ENCODE data around the gene OSMR. TPM values are rescaled to one million over a fixed set of nuclear protein-coding genes. Genes with fewer than 3 reads are reported as not detected.

The OSMR gene
- total RNA-seq, 2 donors from 2014 or later = 24.9 to 60.6 TPM

DNA sequence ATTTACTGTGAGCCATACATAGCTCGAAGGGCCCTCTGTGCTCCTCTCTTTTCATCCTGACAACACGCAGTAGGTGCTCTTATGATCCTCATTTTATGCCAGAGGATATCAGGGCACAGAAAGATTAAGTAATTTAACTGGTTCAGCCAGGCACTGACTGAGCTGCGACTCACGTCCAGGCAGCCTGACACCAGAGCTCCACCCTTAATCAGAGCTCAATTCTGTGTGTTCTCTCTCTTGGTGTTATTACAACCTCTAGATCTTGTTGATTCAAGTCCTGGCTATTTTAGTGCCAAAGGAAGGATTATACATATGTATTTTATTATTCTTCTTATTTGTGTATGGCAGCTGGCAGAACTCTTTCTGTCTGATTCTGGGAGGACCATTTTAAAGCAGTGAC lies 59.7 kb downstream of the OSMR start:
- intact Hi-C loops (cut with DNase I) = no loop called here
- DNase-seq (no peak), ATAC-seq (no peak)

- DNase-seq = no peak
- ATAC-seq = no peak
- intact Hi-C loops (cut with DNase I) = no loop called here
These were observed 60.7 kb downstream of the OSMR start for GRCh38 chr5:38906503-38906902.

DNA sequence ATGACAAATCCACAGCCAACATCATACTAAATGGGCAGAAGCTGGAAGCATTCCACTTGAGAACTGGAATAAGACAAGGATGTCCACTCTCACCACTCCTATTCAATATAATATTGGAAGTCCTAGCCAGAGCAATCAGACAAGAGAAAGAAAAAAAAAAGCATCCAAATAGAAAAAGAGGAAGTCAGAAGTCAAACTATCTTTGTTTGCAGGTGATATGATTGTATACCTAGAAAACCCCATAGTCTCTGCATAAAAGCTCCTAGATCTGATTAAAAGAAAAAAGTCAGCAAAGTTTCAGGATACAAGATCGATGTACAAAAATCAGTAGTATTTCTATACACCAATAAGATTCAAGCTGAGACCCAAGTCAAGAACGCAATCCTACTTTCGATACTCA lies 66.1 kb downstream of the OSMR start:
- ATAC-seq = no peak
- no peak for DNase-seq
- intact Hi-C loops (cut with DNase I) = no loop called here

GRCh38 chr5:38913714-38914113 lies 67.9 kb downstream of the OSMR start:
- ATAC-seq (no peak), DNase-seq (no peak)
- intact Hi-C loops (cut with DNase I) = no loop called here

DNA sequence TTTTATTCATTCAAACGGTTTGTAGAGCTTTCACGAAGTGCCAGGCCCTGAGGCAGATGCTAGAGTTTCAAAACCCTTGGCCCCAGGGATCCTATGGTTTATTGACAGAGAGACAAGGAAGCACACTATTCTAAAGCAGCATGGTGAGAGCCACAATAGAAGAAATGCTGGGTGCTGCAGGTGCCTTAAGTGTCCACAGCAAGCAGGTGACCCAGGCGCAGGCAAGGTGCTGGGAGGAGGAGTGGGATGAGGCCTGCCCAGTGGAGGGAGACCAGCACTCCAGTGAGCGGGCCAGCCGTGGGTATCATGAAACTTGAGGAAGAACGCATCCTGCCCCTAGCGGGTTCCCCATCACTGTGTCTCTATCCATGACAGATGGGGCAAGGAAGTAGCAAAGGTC lies 71.0 kb downstream of the OSMR start:
- DNase-seq (no peak), ATAC-seq (no peak)
- intact Hi-C loops (cut with DNase I) = no loop called here

- ATAC-seq = no peak
- DNase-seq = no peak
- intact Hi-C loops (cut with DNase I) = loop anchor here in 1 of 2 donors (5.0 kb wide), 1 partner anchor 89 kb away; no protein-coding TSS in a partner anchor
These were observed 75.4 kb downstream of the OSMR start for GRCh38 chr5:38921174-38921573.

DNA sequence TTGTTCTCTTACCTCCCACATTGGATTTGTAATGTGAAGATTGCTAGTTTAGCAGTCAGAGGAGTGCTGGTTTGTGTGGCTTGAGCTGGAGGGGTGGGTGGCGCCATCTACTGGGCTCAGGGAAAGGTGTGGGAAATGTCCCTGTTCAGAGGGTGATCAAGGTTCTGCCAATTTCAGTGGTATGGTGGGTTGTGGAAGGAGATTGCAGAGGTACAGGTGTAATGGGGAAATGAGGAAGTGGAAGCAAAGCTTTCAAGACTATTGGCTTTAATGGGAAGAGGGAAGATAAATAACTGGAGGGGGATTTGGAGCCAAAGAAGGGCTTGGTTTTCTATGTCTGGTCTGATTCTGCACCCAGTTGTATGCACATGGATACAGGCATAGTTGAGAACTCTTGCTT lies 76.4 kb downstream of the OSMR start:
- peak; percentile 57 to 78 for ATAC-seq

DNA sequence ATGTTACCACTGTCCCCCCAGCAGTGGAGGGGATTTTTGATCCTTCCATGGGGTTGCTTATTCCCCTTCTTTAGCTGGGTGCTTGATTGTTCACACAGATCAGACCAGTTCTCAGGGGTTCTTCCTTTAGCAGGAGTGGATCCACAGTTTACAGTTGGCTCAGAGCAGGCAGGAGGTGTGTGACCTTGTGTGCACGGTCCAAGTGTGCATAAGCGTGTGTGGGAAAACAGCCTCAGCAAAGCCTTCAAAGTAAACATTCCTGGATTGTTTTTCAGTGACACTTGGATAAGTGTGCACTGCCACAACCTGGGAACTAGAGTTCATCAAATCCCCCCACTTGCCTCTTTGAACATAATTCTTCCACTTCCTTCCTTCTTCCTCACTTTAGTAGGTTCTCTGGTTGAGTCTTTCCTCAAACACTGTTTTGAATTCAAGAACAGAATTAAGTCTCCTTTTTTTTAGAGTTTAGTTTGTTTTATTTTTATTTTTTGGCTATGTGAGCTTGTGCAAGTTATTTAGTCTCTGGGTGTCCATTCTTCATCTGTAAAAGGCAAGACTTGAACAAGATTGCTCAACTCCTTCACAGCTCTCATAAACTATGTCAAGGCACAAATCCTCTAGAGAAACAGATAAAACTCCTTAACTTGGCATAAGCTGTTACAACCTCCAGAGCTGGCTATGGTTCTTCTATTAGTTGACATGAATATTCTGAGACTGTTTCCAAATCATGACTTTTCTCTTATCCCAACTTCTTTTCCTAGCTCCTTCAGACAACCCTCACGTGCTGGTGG lies 78.0 kb downstream of the OSMR start:
- DNase-seq (no peak), ATAC-seq (peak; percentile 15 to 79)
- intact Hi-C loops (cut with DNase I) = loop anchor here in 1 of 2 donors (5.0 kb wide), 1 partner anchor 92 kb away; no protein-coding TSS in a partner anchor

More for the DNA sequence above, 76.4 kb downstream of the OSMR start:
- intact Hi-C loops (cut with DNase I) = loop anchor here in 1 of 2 donors (5.0 kb wide), 1 partner anchor 90 kb away; no protein-coding TSS in a partner anchor
- DNase-seq = peak; percentile 55

GRCh38 chr5:38925154-38925925 lies 79.5 kb downstream of the OSMR start:
- DNase-seq (no peak), ATAC-seq (peak in 1 of 2 donors; percentile 38)
- intact Hi-C loops (cut with DNase I) = no loop called here

DNA sequence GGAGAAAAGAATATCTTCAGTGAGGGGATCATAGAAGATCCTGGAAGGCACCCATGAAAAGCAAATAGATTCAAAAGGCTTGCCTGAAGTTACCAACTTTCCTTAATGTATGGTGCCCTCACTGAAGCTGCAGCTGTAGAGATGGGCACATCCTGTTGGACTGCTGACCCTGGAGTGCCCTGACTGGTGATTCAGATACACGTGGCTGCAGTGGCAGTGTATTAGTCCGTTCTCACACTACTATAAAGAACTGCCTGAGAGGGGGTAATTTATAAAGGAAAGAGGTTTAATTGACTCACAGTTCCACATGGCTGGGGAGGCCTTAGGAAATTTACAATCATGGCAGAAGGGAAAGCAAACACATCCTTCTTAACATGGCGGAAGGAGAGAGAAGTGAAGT lies 80.3 kb downstream of the OSMR start:
- ATAC-seq = no peak
- intact Hi-C loops (cut with DNase I) = no loop called here
- no peak for DNase-seq

DNA sequence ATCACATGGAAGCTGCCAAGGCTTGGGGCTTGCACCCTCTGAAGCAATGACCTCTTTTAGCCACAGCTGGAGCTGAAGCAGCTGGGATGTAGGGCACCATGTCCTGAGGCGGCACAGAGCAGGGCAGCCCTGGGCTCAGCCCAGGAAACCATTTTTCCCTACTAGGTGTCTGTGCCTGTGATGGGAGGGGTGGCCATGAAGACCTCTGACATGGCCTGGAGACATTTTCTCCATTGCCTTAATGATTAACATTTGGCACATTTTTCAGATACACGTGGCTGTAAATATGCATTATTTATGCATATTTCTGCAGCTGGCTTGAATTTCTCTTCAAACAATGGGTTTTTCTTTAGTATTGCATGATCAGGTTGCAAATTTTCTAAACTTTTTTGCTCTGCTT lies 81.7 kb downstream of the OSMR start:
- intact Hi-C loops (cut with DNase I) = no loop called here
- no peak for DNase-seq
- no peak for ATAC-seq

GRCh38 chr5:38929838-38930237 lies 84.0 kb downstream of the OSMR start:
- intact Hi-C loops (cut with DNase I) = no loop called here

GRCh38 chr5:38931731-38932130 lies 85.9 kb downstream of the OSMR start:
- no peak for ATAC-seq

More at GRCh38 chr5:38929838-38930237, 84.0 kb downstream of the OSMR start:
- no peak for ATAC-seq
- DNase-seq = no peak

GRCh38 chr5:38932854-38933408 lies 87.1 kb downstream of the OSMR start:
- ATAC-seq (no peak), DNase-seq (no peak)
- intact Hi-C loops (cut with DNase I) = no loop called here

More at GRCh38 chr5:38931731-38932130, 85.9 kb downstream of the OSMR start:
- intact Hi-C loops (cut with DNase I) = no loop called here
- no peak for DNase-seq

DNA sequence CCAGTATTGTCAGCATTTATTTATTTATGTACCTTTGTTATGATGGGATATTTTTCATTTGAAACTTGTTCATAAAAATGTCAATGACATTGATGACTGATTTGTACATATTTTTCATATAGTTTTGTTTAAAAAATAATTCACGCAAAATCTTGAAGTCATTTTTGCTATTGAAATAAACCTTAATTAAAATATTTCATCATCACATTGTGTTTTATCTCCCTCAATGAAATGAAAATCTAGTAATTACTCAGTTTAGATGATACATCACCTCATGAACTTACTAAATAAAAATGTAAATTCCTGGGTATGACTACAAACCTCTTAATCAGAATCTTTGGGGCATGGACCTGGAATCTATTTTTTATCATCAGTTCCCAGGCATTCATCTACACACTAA lies 89.6 kb downstream of the OSMR start:
- ATAC-seq = no peak
- intact Hi-C loops (cut with DNase I) = no loop called here

DNA sequence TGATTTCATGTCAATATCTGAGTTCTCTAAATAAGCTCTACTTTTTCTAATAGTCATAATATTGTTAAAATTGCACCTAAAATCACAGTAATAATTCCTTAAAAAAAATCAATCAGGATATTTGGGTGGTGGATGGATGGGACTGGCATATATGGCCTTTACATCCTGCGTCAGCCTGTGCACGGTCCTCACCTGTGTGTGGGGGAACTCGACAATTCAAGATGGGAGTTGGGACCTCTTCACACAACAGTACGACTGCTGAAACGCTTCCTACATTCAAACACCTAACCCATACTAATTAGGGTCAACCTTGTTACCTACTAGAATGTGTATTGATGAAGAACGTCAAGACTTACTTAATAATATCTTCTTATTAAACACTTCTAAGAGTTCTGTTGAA lies 90.5 kb downstream of the OSMR start:
- DNase-seq = no peak
- ATAC-seq = no peak
- intact Hi-C loops (cut with DNase I) = no loop called here

More for the DNA sequence above, 89.6 kb downstream of the OSMR start:
- DNase-seq = no peak

GRCh38 chr5:38938424-38938823 lies 92.6 kb downstream of the OSMR start:
- intact Hi-C loops (cut with DNase I) = no loop called here
- ATAC-seq (no peak), DNase-seq (no peak)

DNA sequence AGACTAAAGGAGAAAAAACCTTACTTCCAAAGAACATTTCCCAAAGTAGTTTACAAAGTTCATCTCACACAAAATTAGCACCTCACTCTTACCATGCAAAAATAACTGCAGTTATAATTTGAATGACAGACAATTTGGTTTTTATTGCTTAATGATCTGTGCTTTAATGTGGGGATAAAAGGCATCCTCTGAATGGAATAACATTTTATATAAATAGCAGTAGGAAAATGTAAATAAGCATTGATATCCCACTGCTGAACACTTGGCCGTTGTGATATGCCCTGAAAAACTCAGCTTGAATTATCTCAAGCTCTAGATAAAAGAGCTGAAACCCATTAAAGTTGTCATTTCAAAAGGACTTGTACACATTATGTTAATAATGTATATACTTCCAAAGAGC lies 93.2 kb downstream of the OSMR start:
- no peak for ATAC-seq
- DNase-seq = no peak
- intact Hi-C loops (cut with DNase I) = no loop called here

DNA sequence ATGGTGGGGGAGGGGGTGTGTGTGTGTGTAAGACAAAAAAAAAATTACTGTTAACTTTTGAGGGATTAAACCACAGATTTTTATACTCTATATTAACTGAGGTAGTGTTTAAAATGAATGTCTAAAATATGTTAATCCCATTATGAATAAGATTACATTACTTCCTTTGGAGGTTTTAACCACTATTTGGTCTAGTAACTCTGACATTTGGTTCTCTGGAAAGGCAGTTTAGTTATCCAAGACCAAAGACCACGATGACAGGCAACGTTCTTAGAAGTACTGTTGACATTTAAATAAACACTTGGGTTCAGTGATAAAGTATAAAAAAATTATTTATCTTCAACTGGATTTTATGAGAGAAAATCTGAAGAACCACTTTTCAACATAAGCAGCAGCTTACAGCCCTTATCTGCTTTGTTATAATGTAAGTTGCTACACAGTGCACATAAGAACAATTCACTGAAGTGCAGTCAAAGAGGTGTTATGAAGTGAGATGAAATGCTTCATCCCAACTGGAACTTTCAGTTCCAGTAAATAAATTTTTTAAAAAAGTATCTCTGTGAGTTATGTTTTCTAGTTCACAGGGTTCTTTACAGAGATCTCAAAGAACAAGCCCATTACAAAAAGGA lies 94.5 kb downstream of the OSMR start:
- intact Hi-C loops (cut with DNase I) = no loop called here
- DNase-seq (no peak), ATAC-seq (no peak)

GRCh38 chr5:38941912-38942311 lies 96.1 kb downstream of the OSMR start:
- intact Hi-C loops (cut with DNase I) = no loop called here
- DNase-seq = no peak
- no peak for ATAC-seq

All from left cardiac atrium (tissue), 4 donors.